IPS-15b (cell line): ENCODE results near the gene VWA7.

Experiments used
- H3K27me3 ChIP-seq: one replicate; pipeline ENCODE4 v1.6.1; 2013; ENCODE audit warnings: low read length; ENCODE audit not compliant: control insufficient read depth, insufficient read depth
- H3K36me3 ChIP-seq: one replicate; pipeline ENCODE4 v1.6.1; 2013; ENCODE audit warnings: low read length; ENCODE audit not compliant: control insufficient read depth, insufficient read depth
- H3K4me1 ChIP-seq: one replicate; pipeline ENCODE4 v1.6.1; 2013; ENCODE audit warnings: mild to moderate bottlenecking, low read length; ENCODE audit not compliant: control insufficient read depth, insufficient read depth
- H3K4me3 ChIP-seq: one replicate; pipeline ENCODE4 v1.5.1; 2013; ENCODE audit warnings: low read depth, low read length
- H3K9ac ChIP-seq: one replicate; pipeline ENCODE4 v1.6.1; 2013; ENCODE audit warnings: low read depth, mild to moderate bottlenecking, low read length
- H3K9me3 ChIP-seq: one replicate; pipeline ENCODE4 v1.6.1; 2013; ENCODE audit warnings: mild to moderate bottlenecking, low read length; ENCODE audit not compliant: control insufficient read depth, insufficient read depth

Gene VWA7

DNA sequence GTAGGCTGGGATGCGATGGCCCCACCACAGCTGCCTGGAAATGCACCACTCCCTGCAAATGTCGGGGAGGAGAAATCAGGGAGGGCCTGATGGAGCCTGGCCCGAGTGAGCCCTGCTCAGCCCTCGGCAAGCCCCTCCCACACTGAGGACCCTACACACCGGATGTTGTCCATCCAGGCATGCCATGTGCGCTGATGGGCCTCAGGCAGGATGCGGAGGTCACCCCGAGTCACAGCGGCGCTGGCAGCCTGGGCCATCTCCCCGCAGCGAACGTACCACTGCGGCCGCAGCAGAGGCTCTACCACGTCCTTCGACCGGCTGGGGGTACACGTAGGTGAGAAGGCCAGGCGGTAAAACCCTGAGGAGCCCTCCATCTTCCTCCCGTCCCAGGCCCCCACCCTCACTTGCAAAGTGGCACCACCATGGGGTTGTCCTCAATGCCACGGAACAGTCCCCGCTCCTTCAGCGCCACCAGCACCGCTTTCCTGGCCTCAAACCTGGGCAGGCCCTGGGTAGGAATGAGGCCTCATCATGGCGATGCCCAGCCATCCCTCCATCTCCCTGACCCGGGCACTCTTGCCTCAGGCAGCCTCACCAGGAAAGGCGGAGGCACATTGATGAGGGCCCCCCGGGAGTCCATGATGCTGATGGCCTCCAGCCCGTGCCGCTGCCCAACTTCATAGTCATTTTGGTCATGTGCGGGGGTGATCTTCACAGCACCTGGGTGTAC is 5.2 kb upstream of the VWA7 start:
- Histone ChIP-seq H3K27me3 (no peaks in the 10 kb centered on the region), H3K4me1 (no peaks in the 10 kb centered on the region), H3K36me3 (peaks cover 65% of the 10 kb centered on the region), H3K4me3 (no peak overlapping the region), H3K9me3 (no peaks in the 10 kb centered on the region), H3K9ac (no peak overlapping the region)

DNA sequence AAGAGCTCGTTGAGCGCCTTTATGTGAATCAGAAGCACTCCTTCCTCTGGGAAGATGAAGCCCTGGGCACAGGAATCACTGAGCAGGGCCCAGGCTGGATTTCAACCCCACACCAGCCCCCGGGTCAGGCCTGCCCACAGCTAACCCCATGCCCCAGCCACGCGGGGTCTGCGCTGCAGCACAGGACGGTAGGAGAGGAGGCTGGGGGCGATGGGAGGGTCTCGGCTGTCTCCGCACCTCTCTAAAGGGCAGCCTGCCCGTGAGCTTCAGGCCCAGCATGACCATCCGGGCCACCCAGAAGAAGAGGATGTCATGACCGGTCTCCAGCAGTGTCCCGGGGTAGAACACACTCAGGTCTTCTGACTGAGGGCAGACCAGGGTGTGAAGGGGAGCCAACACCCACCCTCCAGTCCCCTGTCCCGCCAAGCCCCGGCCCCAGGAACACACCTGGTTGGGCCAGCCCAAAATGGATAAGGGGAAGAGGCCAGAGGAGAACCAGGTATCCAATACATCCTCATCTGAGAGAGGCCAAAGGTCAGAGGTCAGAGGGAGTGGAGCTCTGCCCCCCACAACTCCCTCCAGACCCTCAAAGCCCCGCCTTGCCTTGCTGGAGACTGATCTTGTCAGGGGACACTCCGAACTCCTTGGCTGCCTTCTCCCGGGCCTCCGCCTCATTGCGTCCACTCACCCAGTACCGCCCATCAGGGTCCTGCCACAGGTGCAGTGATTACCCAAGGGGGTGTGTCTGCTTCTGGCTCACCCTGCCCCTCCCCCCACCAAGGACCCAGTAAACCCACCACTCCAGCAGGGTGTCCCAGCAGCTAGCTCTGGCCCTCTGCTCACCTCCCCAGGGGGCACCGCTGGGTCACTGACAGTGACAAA is 4.4 kb upstream of the VWA7 start:
- Histone ChIP-seq H3K4me1 (no peaks in the 10 kb centered on the region), H3K36me3 (peaks cover 65% of the 10 kb centered on the region), H3K9ac (no peak overlapping the region)

DNA sequence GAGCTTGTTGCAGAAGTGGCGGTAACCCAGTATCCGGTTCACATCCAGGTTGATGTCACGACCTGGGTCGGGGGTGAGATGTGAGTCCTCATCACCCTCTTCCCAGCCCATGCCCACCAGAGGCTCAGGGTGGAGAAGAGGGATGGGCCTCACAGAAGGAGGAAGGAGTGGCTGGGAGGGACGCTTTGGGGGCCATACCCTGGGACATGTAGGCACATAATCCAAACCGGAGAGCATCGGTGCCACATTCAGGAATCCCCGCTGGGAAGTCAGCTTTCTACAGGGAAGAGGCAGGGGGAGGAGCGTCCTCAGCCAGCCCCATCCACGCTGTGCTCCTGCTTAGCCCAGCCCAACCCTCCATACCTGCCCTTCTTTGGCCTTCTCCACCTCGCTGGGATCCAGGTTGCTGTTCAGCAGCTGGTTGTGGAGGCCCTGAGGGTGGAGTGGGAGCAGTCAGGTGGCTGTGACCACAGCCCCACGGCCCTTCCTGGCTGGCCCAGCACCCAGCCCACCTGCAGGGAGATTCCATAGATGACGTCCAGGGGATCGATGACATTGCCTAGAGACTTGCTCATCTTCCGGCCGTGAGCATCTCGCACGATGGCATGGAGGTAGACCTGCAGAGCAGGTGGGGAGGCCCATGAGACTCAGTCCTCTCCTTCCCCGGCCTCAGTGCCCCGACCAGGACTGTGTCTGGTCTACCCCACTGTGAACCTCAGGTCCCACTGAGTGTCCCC is 3.5 kb upstream of the VWA7 start:
- H3K27me3 ChIP-seq, result no peaks in the 10 kb centered on the region
- no peaks in the 10 kb centered on the region for H3K4me1 ChIP-seq
- no peaks in the 10 kb centered on the region for H3K9me3 ChIP-seq
- peaks cover 65% of the 10 kb centered on the region for H3K36me3 ChIP-seq
- H3K9ac ChIP-seq, result no peak overlapping the region
- no peak overlapping the region for H3K4me3 ChIP-seq

More for the DNA sequence above, 4.4 kb upstream of the VWA7 start:
- Histone ChIP-seq H3K27me3 (no peaks in the 10 kb centered on the region), H3K9me3 (no peaks in the 10 kb centered on the region), H3K4me3 (no peak overlapping the region)

DNA sequence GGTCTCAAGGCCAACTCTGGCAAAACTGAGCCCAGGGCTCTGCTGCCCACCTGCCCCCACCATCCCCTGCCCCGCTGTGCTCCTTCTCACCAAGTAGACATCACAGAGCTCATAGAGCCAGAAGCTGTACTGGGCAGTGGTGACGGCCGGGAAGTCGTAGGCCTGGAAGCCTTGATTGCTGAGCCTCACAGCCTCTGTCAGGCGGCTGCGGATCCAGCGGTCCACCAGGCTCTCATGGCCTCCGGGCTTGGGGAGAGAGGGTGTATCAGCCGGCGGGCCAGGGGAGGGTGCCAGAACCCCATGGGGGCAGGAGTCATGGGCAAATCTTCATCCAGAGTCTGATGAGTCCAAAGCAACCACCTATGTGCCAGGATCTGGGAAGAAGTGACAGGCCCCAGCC is 2.8 kb upstream of the VWA7 start:
- no peaks in the 10 kb centered on the region for H3K4me1 ChIP-seq
- H3K9me3 ChIP-seq, result no peaks in the 10 kb centered on the region
- peaks cover 58% of the 10 kb centered on the region for H3K36me3 ChIP-seq
- H3K27me3 ChIP-seq, result no peaks in the 10 kb centered on the region
- no peak overlapping the region for H3K9ac ChIP-seq
- H3K4me3 ChIP-seq, result no peak overlapping the region

DNA sequence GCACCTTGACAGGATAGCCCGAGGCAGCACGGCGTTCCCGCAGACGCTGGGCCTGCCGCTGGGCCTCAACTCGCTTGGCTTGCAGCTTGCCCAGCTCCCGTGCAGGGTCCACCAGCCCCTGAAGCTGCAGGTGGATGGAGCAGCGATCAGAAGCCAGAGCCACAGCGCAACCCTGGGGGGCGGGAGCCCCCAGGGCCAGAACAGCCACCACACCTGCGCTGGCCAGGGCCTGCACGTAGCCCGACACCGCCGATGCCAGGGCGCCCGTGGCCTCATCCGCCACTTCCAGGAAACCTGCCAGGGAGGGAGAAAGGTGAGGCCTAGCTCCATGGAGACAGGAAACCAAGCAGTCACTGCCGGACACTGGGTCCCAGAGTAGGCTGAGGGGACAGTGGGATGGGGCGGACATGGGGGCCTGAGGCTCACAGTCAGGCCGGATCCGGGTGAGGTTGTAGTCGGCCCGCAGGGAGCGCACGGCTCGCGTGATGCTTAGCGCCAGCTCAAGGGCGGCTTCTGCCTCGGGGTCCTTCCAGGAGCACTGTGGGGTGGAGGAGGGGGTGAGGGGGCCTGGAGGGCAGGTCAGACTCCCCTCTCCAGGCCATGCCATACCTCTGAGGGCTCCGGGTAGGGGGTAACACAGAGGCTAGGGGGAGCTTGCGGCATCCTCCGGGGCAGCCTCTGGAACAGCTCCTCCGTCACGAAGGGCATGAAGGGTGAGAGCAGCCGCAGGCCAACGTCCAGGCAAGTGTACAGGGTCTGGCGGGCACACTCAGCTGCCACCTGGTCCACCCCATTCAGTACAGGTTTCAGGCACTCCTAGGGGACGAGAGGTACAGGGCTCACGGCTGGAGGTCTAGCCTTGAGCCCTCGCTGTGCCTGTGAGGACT is 2.1 kb upstream of the VWA7 start:
- H3K9ac ChIP-seq, result no peak overlapping the region
- no peak overlapping the region for H3K4me3 ChIP-seq
- H3K36me3 ChIP-seq, result peaks cover 51% of the 10 kb centered on the region
- no peaks in the 10 kb centered on the region for H3K9me3 ChIP-seq
- H3K4me1 ChIP-seq, result no peaks in the 10 kb centered on the region
- no peaks in the 10 kb centered on the region for H3K27me3 ChIP-seq

DNA sequence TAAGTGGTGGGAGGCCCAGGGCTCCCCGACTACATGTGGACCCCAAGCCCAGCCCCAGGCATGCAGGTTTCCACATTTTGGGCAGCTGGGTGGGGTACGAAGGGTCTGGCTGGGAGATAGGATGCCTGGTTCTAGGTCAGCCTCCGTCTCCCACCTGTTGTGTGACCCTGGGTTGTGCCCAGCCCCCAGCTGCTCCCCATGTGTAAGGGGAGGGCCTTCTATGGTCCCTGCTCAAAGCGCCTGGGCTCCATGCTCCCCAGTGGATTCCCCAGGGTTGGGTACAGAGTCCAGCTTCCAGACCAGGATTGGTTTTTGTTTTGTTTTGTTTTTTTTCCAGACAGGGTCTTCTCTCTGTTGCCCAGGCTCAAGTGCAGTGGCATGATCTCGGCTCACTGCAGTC is 1.1 kb upstream of the VWA7 start:
- H3K27me3 ChIP-seq, result no peaks in the 10 kb centered on the region
- H3K36me3 ChIP-seq, result peaks cover 48% of the 10 kb centered on the region
- H3K4me3 ChIP-seq, result no peak overlapping the region
- no peaks in the 10 kb centered on the region for H3K9me3 ChIP-seq
- no peak overlapping the region for H3K9ac ChIP-seq
- no peaks in the 10 kb centered on the region for H3K4me1 ChIP-seq

DNA sequence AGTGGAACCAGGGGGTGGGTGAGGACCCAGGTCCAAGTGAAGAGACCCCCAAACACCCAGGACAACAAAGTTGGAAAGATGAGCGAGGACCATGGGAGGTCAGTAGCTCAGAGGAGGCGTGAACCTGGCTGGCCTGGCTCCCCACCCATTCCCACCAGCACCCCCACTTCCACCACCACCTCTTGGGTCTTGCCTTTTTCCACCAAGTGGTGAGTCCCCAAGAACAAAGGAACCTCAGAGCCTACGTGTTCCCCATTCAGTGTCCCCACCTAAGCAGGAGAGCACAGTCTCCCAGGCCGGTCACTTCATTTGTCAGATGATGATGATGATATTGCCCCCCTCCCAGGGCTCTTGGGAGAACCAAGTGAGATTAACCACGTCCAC is 531 bp upstream of the VWA7 start:
- Histone ChIP-seq H3K9ac (no peak overlapping the region), H3K36me3 (peaks cover 43% of the 10 kb centered on the region), H3K4me1 (no peaks in the 10 kb centered on the region), H3K9me3 (no peaks in the 10 kb centered on the region), H3K4me3 (no peak overlapping the region), H3K27me3 (no peaks in the 10 kb centered on the region)

DNA sequence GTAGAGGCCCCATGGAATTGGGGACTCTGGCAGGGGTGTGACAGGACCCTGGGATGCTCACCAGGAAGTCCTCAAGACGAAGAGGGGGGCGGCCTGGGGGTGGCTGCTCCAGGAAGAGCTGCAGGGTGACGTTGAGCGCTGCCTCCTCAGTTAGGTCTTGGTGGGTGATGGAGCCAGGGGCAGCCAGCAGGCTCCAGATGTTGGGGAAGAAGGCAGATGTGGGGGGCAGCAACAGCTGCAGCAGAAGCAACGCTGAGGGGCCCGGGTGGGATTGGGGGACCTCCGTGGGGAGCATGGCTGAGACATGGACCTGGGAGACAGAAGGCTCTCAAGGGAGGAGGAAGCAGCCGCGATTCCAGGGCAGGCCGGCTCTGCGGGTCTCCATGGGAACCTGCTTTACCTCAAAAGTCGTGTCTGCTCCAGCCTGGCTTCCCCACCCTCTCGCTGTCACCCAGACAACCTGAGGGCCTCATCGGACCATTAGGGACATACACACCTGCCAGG is 591 bp downstream of the VWA7 start:
- no peak overlapping the region for H3K4me3 ChIP-seq

DNA sequence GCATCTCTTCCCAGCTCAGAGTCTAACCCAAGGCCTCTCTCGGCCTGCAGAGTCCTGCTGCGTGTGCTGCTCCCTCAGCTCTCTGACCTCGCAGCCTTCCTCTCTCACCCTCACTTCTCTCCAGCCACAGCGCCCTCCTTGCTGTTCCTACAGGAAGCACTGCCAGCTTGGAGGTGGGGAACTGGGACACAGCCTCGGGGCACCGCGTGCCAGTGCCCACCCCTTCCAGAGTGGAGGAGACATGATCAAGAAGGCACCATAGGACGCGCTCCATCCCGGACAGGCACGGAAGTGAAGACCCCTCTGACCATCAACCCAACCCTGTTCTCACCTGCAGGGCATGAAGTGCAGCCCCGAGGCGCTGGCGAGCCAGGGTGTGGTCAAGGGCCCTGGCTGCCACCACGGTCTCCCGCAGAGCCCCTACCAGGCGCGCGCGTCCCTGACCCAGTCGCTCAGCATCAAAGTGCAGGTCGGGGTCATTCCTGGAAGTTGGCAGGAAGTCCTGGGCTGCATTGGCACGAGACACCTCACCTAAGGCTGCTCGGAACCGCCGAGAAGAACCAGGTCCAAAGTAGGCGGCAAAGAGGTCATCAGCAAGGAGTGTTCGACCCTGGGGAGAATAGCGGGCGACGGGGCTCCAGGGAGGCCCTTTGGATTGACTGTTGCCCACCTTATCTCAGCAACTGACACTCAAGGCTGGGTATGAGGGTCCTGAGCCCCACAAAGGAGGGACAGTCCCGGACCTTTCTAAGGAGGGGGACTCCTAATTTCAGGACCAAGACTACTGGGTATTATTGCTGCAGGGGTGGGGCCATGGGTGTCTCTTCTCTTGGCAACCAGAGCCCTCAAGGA is 1.3 kb downstream of the VWA7 start:
- Histone ChIP-seq H3K9ac (no peak overlapping the region), H3K9me3 (no peaks in the 10 kb centered on the region), H3K36me3 (peaks cover 26% of the 10 kb centered on the region), H3K4me3 (no peak overlapping the region), H3K27me3 (no peaks in the 10 kb centered on the region), H3K4me1 (no peaks in the 10 kb centered on the region)

More for the DNA sequence above, 591 bp downstream of the VWA7 start:
- Histone ChIP-seq H3K36me3 (peaks cover 33% of the 10 kb centered on the region), H3K9ac (no peak overlapping the region), H3K4me1 (no peaks in the 10 kb centered on the region), H3K9me3 (no peaks in the 10 kb centered on the region), H3K27me3 (no peaks in the 10 kb centered on the region)

DNA sequence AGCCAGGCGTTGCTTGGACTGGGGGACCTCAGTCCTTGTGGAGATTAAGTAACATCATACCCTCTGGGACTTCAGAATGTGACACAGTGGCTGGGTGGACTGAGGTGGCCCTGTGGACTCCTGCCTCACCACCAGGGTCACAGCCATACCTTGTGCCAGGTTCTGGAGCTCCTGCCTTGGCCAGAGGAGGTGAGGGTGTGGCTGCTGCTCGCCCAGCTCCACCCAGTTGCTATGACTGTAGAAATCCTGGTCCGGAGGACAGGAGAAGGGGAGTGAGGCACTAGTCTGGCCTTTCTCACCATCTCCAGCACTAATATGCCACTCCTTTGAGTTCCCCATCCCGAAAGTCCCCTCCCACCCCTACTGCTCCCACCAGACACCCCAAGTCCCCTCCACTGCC is 1.9 kb downstream of the VWA7 start:
- Histone ChIP-seq H3K9ac (no peak overlapping the region), H3K4me1 (no peaks in the 10 kb centered on the region), H3K27me3 (no peaks in the 10 kb centered on the region)

More for the DNA sequence above, 1.9 kb downstream of the VWA7 start:
- Histone ChIP-seq H3K36me3 (peaks cover 20% of the 10 kb centered on the region), H3K4me3 (no peak overlapping the region), H3K9me3 (no peaks in the 10 kb centered on the region)
